Measurements from ENCODE around the gene TSC1. TPM values are rescaled to one million over a fixed set of nuclear protein-coding genes. Genes with fewer than 3 reads are reported as not detected.

The TSC1 gene
- total RNA-seq, 1 donor from 2014 or later = 50.9 TPM

- intact Hi-C loops (cut with DNase I) = no loop called here
- Histone ChIP-seq H3K36me3 (no peaks in the 10 kb centered on the region), H3K27ac (no peak overlapping the region), H3K4me3 (no peak overlapping the region), H3K4me1 (no peaks in the 10 kb centered on the region), H3K27me3 (ENCODE audit: low read depth) (peaks cover 28% of the 10 kb centered on the region), H3K9me3 (no peaks in the 10 kb centered on the region)
- ATAC-seq (no peak), DNase-seq (peak; percentile 24)
- TF ChIP-seq CTCF (IDR thresholded peaks at IDR 0.05) = no peak
Measured at GRCh38 chr9:132985489-132985888, 41.1 kb upstream of the TSC1 start.

- Histone ChIP-seq H3K27me3 (ENCODE audit: low read depth) (peaks cover 33% of the 10 kb centered on the region), H3K4me3 (no peak overlapping the region), H3K9me3 (no peaks in the 10 kb centered on the region), H3K36me3 (no peaks in the 10 kb centered on the region), H3K27ac (no peak overlapping the region), H3K4me1 (no peaks in the 10 kb centered on the region)
- no peak for DNase-seq
- intact Hi-C loops (cut with DNase I) = no loop called here
- no peak for TF ChIP-seq CTCF (IDR thresholded peaks at IDR 0.05)
- ATAC-seq = no peak
Measured at GRCh38 chr9:132985071-132985350, 40.6 kb upstream of the TSC1 start.

GRCh38 chr9:132984202-132985070 is 40.0 kb upstream of the TSC1 start:
- intact Hi-C loops (cut with DNase I) = no loop called here
- ATAC-seq (no peak), DNase-seq (peak; percentile 37)
- Histone ChIP-seq H3K4me3 (no peak overlapping the region), H3K27ac (no peak overlapping the region), H3K36me3 (no peaks in the 10 kb centered on the region), H3K27me3 (ENCODE audit: low read depth) (peaks cover 39% of the 10 kb centered on the region), H3K9me3 (no peaks in the 10 kb centered on the region), H3K4me1 (no peaks in the 10 kb centered on the region)
- TF ChIP-seq CTCF (IDR thresholded peaks at IDR 0.05) = no peak

GRCh38 chr9:132983491-132984201 is 39.2 kb upstream of the TSC1 start:
- DNase-seq = no peak
- TF ChIP-seq CTCF (IDR thresholded peaks at IDR 0.05) = no peak
- intact Hi-C loops (cut with DNase I) = no loop called here
- H3K4me3 ChIP-seq = no peak overlapping the region
- H3K27ac ChIP-seq = no peak overlapping the region
- ATAC-seq = no peak
- H3K9me3 ChIP-seq = no peaks in the 10 kb centered on the region
- H3K27me3 ChIP-seq (ENCODE audit: low read depth) = peaks cover 47% of the 10 kb centered on the region
- H3K36me3 ChIP-seq = no peaks in the 10 kb centered on the region
- peaks cover 4% of the 10 kb centered on the region for H3K4me1 ChIP-seq

- no peak for ATAC-seq
- Histone ChIP-seq H3K36me3 (no peaks in the 10 kb centered on the region), H3K9me3 (no peaks in the 10 kb centered on the region), H3K27me3 (ENCODE audit: low read depth) (peaks cover 49% of the 10 kb centered on the region), H3K27ac (no peak overlapping the region), H3K4me1 (peaks cover 7% of the 10 kb centered on the region), H3K4me3 (no peak overlapping the region)
- no peak for DNase-seq
- no peak for TF ChIP-seq CTCF (IDR thresholded peaks at IDR 0.05)
- intact Hi-C loops (cut with DNase I) = no loop called here
Measured at GRCh38 chr9:132982458-132982857, 38.0 kb upstream of the TSC1 start.
